Erythroblast (primary cell): Measurements from ENCODE around the gene TMEM221.

Experiments
- GATA1 ChIP-seq: IDR thresholded peaks from 2 replicates; pipeline ENCODE4 v1.6.1; 2011; ENCODE audit warnings: low read depth, mild to moderate bottlenecking, control low read depth, low read length, moderate library complexity
- POLR2A ChIP-seq: IDR thresholded peaks from 2 replicates; pipeline ENCODE4 v1.6.1; 2011; ENCODE audit warnings: mild to moderate bottlenecking, low read length

DNA sequence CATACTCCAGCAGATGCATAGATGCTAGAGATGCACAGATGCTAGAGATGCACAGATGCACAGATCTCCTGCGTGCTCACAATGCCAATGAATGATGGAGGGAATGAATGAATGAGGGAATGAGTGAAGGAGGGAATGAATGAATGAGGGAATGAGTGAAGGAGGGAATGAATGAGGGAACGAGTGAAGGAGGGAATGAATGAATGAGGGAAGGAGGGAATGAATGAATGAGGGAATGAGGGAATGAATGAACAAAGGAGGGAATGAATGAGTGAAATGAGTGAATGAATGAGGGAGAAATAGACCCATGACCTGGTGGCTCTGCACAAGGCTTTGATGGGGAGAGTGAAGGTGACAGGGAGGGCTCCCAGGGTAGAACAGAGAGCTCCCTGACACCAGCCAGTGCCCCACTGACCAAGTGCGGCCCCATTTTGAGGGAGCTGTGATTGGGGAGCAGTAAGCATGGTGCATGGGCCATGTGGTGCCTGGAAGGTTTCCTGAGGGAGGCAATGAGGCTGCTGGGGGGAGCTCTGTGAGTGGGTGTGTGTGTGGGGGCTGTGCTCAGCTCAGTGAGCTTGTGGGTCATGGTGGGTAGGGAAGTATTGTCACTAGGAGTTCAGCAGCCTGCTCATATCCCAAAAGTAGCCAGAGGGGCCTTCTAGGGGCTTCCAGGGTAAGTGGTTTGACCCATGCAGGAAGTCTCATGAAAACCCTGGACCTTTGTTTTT is 34.6 kb upstream of the TMEM221 start:
- TF ChIP-seq POLR2A (no peak), GATA1 (no peak)
